OCI-LY7 (cell line): ENCODE data around the gene GRIK1.

Source experiments
- CTCF ChIP-seq: fragments of 200-600 bp; sonication (generic); conservative IDR thresholded peaks from 2 replicates; pipeline ENCODE4 v1.5.1; 2014; ENCODE audit warnings: mild to moderate bottlenecking, antibody characterized with exemption, low read length, moderate library complexity, mixed read lengths
- EZH2phosphoT487 ChIP-seq: fragments of 200-600 bp; sonication (generic); IDR thresholded peaks from 2 replicates; pipeline ENCODE4 v1.6.1; 2018; ENCODE audit warnings: low read depth, borderline replicate concordance, mild to moderate bottlenecking, mixed run types, antibody characterized with exemption, low read length, moderate library complexity, mixed read lengths

GRCh38 chr21:29920938-29921337 is 18.9 kb downstream of the GRIK1 start:
- TF ChIP-seq CTCF (no peak), EZH2phosphoT487 (no peak)
